ENCODE measurements around the gene ESR1.
"Not testable (repeated sequence)": the region's sequence is repeated elsewhere in the genome, so short reads cannot be mapped to it uniquely, and the experiment has no call there.

Gene ESR1

GRCh38 chr6:152071843-152072242 lies 264.4 kb downstream of the ESR1 start:
- TF ChIP-seq ISL1 (CRISPR knock-in tag; IDR thresholded peaks at IDR 0.05): no peak
- TF ChIP-seq OSR1 (CRISPR knock-in tag; IDR thresholded peaks at IDR 0.05): no peak
- no peak for TF ChIP-seq ARNTL (CRISPR knock-in tag; IDR thresholded peaks at IDR 0.05; ENCODE audit: borderline replicate concordance, low read depth)
- TF ChIP-seq ZFP3 (CRISPR knock-in tag; IDR thresholded peaks at IDR 0.05): no peak
- TF ChIP-seq CSRNP3 (CRISPR knock-in tag; IDR thresholded peaks at IDR 0.05): no peak
- no peak for TF ChIP-seq CREB5 (CRISPR knock-in tag; IDR thresholded peaks at IDR 0.05; ENCODE audit: low read depth)
- no peak for TF ChIP-seq TOX (CRISPR knock-in tag; IDR thresholded peaks at IDR 0.05; ENCODE audit: borderline replicate concordance)
- TF ChIP-seq GLIS3 (CRISPR knock-in tag; IDR thresholded peaks at IDR 0.05): no peak
- no peak for TF ChIP-seq TSHZ2 (CRISPR knock-in tag; IDR thresholded peaks at IDR 0.05)
- TF ChIP-seq ZFP30 (CRISPR knock-in tag; IDR thresholded peaks at IDR 0.05): no peak
- TF ChIP-seq ZNF8 (CRISPR knock-in tag; IDR thresholded peaks at IDR 0.05): no peak
- no peak for ATAC-seq

GRCh38 chr6:152076242-152076641 lies 268.8 kb downstream of the ESR1 start:
- ATAC-seq: not testable (repeated sequence)

- ATAC-seq: no peak
- TF ChIP-seq BACH2 (CRISPR knock-in tag; IDR thresholded peaks at IDR 0.05; ENCODE audit: borderline replicate concordance): no peak
- no peak for TF ChIP-seq PPARA (CRISPR knock-in tag; IDR thresholded peaks at IDR 0.05; ENCODE audit: borderline replicate concordance)
- no peak for TF ChIP-seq OSR1 (CRISPR knock-in tag; IDR thresholded peaks at IDR 0.05)
- no peak for TF ChIP-seq TSHZ2 (CRISPR knock-in tag; IDR thresholded peaks at IDR 0.05)
- no peak for TF ChIP-seq TOX (CRISPR knock-in tag; IDR thresholded peaks at IDR 0.05; ENCODE audit: borderline replicate concordance)
- no peak for TF ChIP-seq ZC3H10 (CRISPR knock-in tag; IDR thresholded peaks at IDR 0.05)
- TF ChIP-seq ZNF565 (CRISPR knock-in tag; conservative IDR thresholded peaks at IDR 0.05; ENCODE audit: low read depth): no peak
- no peak for TF ChIP-seq SNAI2 (CRISPR knock-in tag; IDR thresholded peaks at IDR 0.05)
- no peak for TF ChIP-seq ESRRG (CRISPR knock-in tag; IDR thresholded peaks at IDR 0.05)
- TF ChIP-seq CSDC2 (CRISPR knock-in tag; IDR thresholded peaks at IDR 0.05): no peak
These were observed 270.5 kb downstream of the ESR1 start for GRCh38 chr6:152078001-152078400.

- no peak for ATAC-seq
- no peak for TF ChIP-seq CSDC2 (CRISPR knock-in tag; IDR thresholded peaks at IDR 0.05)
- no peak for TF ChIP-seq ZNF565 (CRISPR knock-in tag; conservative IDR thresholded peaks at IDR 0.05; ENCODE audit: low read depth)
- TF ChIP-seq ISL1 (CRISPR knock-in tag; IDR thresholded peaks at IDR 0.05): no peak
- TF ChIP-seq ZNF70 (CRISPR knock-in tag; IDR thresholded peaks at IDR 0.05): no peak
- TF ChIP-seq GLIS3 (CRISPR knock-in tag; IDR thresholded peaks at IDR 0.05): no peak
- no peak for TF ChIP-seq CSRNP3 (CRISPR knock-in tag; IDR thresholded peaks at IDR 0.05)
- no peak for TF ChIP-seq ZNF8 (CRISPR knock-in tag; IDR thresholded peaks at IDR 0.05)
- TF ChIP-seq PATZ1 (CRISPR knock-in tag; IDR thresholded peaks at IDR 0.05; ENCODE audit: borderline replicate concordance): no peak
- TF ChIP-seq TSHZ2 (CRISPR knock-in tag; IDR thresholded peaks at IDR 0.05): no peak
- no peak for TF ChIP-seq OSR1 (CRISPR knock-in tag; IDR thresholded peaks at IDR 0.05)
These were observed 271.3 kb downstream of the ESR1 start for GRCh38 chr6:152078804-152079203.
